LNCaP clone FGC (cell line): Measurements from ENCODE around the gene C11orf16.
"Not testable (repeated sequence)": the region's sequence is repeated elsewhere in the genome, so short reads cannot be mapped to it uniquely, and the experiment has no call there.

Experiments
- DNase-seq: peaks from one replicate; pipeline ENCODE4 v3.0.0-alpha.2; 2011; ENCODE audit warnings: low read depth
- H3K4me3 ChIP-seq: 2 replicates; pipeline ENCODE4 v1.5.1; 2011; ENCODE audit warnings: mild to moderate bottlenecking, low read depth, low read length, control low read depth
- TF ChIP-seq, protein P1 (sequence below): IDR thresholded peaks from 2 replicates; pipeline ENCODE4 v1.5.1; 2012; ENCODE audit warnings: mild to moderate bottlenecking; ENCODE audit not compliant: control insufficient read depth, insufficient read depth; ENCODE audit errors: extremely low read depth

The C11orf16 gene

DNA sequence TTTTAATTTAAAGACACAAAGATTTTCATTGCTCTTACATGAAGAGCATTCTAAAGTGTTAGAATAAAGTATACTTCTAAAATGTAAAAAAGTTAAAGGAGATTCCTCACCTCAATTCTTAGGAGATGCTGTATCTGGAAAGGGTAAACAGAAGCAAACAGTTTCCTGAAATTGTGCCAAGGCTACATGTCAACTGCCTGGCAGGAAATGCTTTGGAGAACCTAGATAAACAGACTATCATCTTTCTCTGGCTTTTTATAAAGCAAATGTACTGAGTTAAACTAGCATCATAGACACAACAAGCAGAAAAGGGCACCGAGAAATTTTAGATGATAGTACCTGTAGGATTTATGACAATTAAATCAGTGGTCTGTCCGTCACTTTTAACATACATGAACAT is 46.4 kb downstream of the C11orf16 start:
- peak; percentile 68 for DNase-seq
- TF ChIP-seq, protein P1, sequence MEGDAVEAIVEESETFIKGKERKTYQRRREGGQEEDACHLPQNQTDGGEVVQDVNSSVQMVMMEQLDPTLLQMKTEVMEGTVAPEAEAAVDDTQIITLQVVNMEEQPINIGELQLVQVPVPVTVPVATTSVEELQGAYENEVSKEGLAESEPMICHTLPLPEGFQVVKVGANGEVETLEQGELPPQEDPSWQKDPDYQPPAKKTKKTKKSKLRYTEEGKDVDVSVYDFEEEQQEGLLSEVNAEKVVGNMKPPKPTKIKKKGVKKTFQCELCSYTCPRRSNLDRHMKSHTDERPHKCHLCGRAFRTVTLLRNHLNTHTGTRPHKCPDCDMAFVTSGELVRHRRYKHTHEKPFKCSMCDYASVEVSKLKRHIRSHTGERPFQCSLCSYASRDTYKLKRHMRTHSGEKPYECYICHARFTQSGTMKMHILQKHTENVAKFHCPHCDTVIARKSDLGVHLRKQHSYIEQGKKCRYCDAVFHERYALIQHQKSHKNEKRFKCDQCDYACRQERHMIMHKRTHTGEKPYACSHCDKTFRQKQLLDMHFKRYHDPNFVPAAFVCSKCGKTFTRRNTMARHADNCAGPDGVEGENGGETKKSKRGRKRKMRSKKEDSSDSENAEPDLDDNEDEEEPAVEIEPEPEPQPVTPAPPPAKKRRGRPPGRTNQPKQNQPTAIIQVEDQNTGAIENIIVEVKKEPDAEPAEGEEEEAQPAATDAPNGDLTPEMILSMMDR = no peak
- no peak overlapping the region for H3K4me3 ChIP-seq

DNA sequence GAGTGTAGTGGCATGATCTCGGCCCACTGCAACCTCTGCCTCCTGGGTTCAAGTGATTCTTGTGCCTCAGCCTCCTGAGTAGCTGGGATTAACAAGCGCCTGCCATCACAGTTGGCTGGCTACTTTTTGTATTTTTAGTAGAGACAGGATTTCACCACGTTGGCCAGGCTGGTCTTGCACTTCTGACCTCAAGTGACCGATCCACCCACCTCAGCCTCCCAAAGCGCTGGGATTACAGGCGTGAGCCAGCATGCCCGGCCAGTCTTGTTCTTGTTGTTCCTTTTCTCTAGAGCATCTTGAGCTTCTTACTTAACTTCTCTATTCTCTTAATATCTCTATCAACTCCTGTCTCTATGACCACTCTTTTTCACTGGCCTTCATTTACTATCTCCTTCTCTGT is 51.2 kb downstream of the C11orf16 start:
- DNase-seq = not testable (repeated sequence)

DNA sequence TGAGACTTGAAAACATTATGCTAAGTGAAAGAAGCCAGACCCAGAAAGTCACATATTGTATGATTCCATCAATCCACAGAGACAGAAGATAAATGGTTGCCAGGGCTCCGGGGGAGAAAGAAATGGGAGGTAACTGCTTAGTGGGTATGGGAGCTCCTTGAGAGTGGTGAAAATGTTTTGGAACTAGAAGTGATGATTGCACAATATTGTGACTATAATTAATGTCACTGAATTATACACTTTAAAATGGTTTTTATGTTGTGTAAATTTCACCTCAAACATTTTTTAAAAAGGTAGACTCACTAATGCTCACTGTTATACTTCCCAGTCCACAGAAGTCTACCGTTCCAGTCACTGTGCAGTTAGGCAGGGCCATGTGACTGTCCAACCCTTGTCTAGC is 54.0 kb downstream of the C11orf16 start:
- no peak overlapping the region for H3K4me3 ChIP-seq
- TF ChIP-seq, protein P1 = no peak
- DNase-seq = no peak

More for the DNA sequence above, 51.2 kb downstream of the C11orf16 start:
- not testable (repeated sequence) for H3K4me3 ChIP-seq

DNA sequence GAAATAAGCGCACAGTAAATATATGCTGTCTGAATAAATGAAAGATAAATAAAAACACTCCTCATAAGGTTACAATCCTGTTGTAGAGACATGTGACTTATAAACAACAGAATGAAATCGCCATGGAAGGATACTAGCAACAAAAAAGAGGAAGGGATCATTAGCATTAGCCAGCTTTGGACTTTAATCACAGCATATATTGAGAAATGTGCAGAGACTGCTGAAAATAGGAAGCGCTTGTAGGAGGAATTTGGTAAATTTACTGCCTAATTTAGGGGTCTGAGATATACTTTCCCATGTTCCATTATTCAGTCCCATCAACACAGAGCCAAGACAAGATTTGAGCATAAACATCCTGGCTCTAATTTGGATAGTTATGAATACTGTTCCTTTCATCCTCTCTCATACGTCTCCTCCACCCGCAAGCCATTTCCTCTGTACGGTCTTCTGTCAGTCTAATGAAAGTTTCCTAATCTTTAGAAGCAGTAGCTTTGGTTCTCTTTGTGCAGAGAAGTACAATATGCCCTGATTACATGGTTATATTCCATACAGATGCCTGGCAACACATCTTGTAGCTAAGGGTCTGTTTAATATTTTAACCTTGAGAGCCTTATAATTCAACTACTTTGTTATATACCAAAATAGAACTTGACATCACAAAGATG is 58.9 kb downstream of the C11orf16 start:
- TF ChIP-seq, protein P1 = no peak
- DNase-seq = no peak

DNA sequence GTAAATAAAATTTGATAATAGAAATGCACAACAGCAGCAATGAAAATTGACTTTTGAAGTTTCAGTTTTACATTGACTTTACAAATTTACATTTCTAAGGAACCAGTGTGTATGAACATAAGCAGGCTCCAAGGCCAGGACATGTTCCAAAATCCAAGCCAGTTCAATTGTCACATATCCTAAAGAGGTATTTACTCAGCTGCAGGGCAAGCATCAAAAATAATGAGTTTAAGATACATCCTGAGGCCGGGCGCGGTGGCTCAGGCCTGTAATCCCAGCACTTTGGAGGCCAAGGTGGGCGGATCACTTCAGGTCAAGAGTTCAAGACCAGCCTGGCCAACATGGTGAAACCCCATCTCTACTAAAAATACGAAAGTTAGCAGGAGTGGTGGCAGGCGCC is 60.8 kb downstream of the C11orf16 start:
- no peak overlapping the region for H3K4me3 ChIP-seq
- no peak for DNase-seq
- TF ChIP-seq, protein P1 = no peak

More for the DNA sequence above, 58.9 kb downstream of the C11orf16 start:
- H3K4me3 ChIP-seq = no peak overlapping the region

DNA sequence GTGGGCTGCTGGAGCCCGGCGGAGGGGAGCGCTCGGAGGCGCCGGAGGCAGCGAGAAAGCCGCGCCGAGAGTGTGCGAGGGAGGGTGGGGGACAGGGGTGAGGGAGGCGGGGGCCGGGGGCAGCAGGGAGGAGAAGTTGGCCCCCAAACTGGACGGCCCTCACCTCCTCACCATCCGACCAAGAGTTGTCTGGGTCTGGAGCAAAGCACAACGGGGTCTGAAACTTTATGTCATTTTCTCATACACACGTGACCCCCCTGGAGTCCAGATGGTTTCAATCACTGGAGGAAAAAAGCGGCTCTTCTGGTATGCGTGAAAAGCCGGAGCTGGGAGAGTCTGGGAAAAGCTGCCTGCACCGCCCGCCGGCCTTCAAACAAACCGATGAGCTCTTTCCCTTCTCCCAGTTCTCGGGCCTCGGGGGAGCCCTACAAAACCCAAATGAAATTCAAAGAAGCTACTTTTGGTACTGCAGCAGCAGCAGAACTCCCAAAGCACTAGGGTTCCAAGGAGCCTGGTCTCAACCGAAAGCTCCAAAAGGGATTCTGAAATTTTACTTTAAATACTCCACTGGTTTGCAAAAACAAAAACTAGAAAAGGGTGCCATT is 61.5 kb downstream of the C11orf16 start:
- H3K4me3 ChIP-seq = peak overlapping the region; percentile 69
- DNase-seq = no peak
- TF ChIP-seq, protein P1 = no peak

DNA sequence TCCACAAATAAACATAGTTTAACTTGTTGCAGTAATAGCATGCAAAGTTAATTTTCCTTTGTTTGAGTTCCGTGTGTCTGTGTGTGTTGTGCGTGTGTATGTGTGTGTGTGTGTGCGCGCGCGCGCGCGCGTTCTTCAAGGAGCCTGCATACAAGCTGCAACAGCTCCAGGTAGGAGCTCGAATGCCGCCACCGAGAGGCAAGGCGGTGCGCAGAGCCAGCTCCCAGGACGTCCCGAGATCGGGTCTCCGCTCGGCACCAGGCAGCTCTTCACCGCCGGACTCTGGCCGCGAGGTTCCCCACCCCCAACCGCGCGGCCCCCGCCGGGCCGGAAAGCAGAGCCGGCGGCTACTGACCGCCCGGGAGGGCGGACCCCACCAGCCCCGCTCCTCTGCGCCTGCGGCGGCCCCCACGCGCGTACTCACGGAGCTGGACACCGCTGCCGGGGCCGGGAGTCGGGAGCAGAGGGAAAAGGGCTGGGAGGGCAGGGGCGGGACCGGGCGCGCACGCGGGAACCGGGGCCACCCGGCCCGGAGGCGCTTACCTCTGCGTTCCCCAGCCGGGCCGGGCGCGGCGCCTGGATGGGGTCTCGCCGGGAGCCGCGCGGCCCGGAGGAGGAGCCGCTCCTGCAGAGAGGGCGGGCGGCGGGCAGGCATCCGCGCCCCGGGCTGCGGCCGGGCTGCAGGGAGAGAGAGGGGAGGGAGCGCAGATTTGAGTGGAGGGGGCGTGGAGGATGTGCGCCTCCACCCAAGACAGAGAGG is 62.2 kb downstream of the C11orf16 start:
- TF ChIP-seq, protein P1 = peak; percentile 45
- H3K4me3 ChIP-seq = peak overlapping the region; percentile 69
- DNase-seq = peak; percentile 45
